ENCODE data around the gene VCAN.

DNA sequence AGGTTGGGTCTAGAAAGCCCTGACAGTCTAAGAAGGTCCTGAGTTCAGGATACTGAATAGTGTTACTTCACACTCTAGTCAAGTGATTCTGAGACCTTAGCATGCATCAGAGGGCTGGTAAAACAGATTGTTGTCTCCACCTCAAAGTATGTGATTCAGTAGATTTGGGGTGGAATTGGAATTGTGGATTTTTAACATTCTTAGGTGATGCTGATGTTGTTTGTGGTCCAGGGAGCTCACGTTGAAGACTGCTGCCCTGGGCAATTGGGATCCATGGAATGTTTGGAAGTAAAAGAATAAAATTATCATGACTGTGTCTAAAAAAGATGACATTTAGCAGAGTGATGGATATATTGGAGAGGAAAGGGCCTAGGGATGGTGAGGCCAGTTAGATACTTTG, 75.6 kb downstream of the VCAN start:
- TF ChIP-seq, protein P1, sequence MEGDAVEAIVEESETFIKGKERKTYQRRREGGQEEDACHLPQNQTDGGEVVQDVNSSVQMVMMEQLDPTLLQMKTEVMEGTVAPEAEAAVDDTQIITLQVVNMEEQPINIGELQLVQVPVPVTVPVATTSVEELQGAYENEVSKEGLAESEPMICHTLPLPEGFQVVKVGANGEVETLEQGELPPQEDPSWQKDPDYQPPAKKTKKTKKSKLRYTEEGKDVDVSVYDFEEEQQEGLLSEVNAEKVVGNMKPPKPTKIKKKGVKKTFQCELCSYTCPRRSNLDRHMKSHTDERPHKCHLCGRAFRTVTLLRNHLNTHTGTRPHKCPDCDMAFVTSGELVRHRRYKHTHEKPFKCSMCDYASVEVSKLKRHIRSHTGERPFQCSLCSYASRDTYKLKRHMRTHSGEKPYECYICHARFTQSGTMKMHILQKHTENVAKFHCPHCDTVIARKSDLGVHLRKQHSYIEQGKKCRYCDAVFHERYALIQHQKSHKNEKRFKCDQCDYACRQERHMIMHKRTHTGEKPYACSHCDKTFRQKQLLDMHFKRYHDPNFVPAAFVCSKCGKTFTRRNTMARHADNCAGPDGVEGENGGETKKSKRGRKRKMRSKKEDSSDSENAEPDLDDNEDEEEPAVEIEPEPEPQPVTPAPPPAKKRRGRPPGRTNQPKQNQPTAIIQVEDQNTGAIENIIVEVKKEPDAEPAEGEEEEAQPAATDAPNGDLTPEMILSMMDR (conservative IDR thresholded peaks at IDR 0.05; ENCODE audit: low read length) = no peak
- TF ChIP-seq EZH2phosphoT487 (IDR thresholded peaks at IDR 0.05; ENCODE audit: borderline replicate concordance, low read depth, low read length) = no peak
